Measurements from ENCODE around the gene SPTBN1. TPM values are rescaled to one million over a fixed set of nuclear protein-coding genes. Genes with fewer than 3 reads are reported as not detected.
A peak's percentile ranks its signal among the peaks of the same experiment; 100 is the strongest.

SPTBN1 gene
- total and polyA plus RNA-seq, 2 of the 4 experiments (the other 2 are of a cell fraction): 49.1 to 241 TPM

- no peaks in the 10 kb centered on the region for H3K27me3 ChIP-seq (ENCODE audit: control insufficient read depth, insufficient read depth, low read length)
- no peaks in the 10 kb centered on the region for H3K36me3 ChIP-seq (ENCODE audit: control insufficient read depth, insufficient read depth, low read length)
- no peaks in the 10 kb centered on the region for H3K9me3 ChIP-seq (ENCODE audit: control insufficient read depth, insufficient read depth, low read length)
- ChIA-PET POLR2A (ENCODE audit: unreplicated experiment) (no interaction called here), CTCF (interaction anchor here (1.0 kb wide), 1 partner anchor 594 kb away, joined by 3 read pairs; no protein-coding TSS in a partner anchor)
- BruUV-seq (replicated peaks): no TSS peak
- H2BK5ac ChIP-seq (ENCODE audit: low read depth, low read length, poor library complexity, severe bottlenecking): no peak overlapping the region
- dilution Hi-C loops (cut with HindIII; ENCODE audit: low sequenced_read_pairs, unreplicated experiment): no loop called here
- no peak overlapping the region for H3K4me3 ChIP-seq (ENCODE audit: insufficient read depth, low read depth, low read length)
- DNase-seq: peak; percentile 62
- H3K23ac ChIP-seq (ENCODE audit: low read depth, low read length): no peak overlapping the region
- H2BK120ac ChIP-seq (ENCODE audit: low read depth, low read length): no peak overlapping the region
- no peak overlapping the region for H4K91ac ChIP-seq (ENCODE audit: insufficient read depth, low read depth, low read length)
- TF ChIP-seq NFE2L2 (IDR thresholded peaks at IDR 0.05; ENCODE audit: low read depth, low read length) (0 out of 2 replicates have a peak, but pooled peaks have one; percentile 19), FOS (IDR thresholded peaks at IDR 0.05; ENCODE audit: low read depth, low read length) (0 out of 2 replicates have a peak, but pooled peaks have one; percentile 11), CEBPB (IDR thresholded peaks at IDR 0.05; ENCODE audit: low read depth, low read length) (peak; percentile 78; the same call in 1 of the 2 replicates), MAZ (IDR thresholded peaks at IDR 0.05; ENCODE audit: borderline replicate concordance, low read depth, low read length) (no peak), SMC3 (IDR thresholded peaks at IDR 0.05; ENCODE audit: low read depth, low read length) (no peak)
- no peak for ATAC-seq (ENCODE audit: low read depth)
- no peak overlapping the region for H4K8ac ChIP-seq (ENCODE audit: low read depth in 2 of 2, low read length in 2 of 2)
- H3K27ac ChIP-seq (ENCODE audit: insufficient read depth, low read length): no peak overlapping the region
- intact Hi-C loops (cut with micrococcal nuclease): loop anchor here (5.0 kb wide), 2 partner anchors 349 to 539 kb away; no protein-coding TSS in a partner anchor
- H3K14ac ChIP-seq (replicated peaks; ENCODE audit: low read depth, low read length): no peak overlapping the region
- no peak overlapping the region for H3K4ac ChIP-seq (ENCODE audit: low read depth, low read length)
- H2AK9ac ChIP-seq (replicated peaks; ENCODE audit: low read depth, low read length, poor library complexity): no peak overlapping the region
- in situ Hi-C loops (cut with MboI; ENCODE audit: low sequenced_read_pairs): loop anchor here (10.0 kb wide), 3 partner anchors 176 to 586 kb away; partner anchors contain the start of gene ACYP2
- H2AFZ ChIP-seq (replicated peaks; ENCODE audit: low read length, poor library complexity): no peak overlapping the region
- no peak overlapping the region for H4K5ac ChIP-seq (ENCODE audit: low read depth, low read length)
- no peak overlapping the region for H3K56ac ChIP-seq (ENCODE audit: extremely low read depth, insufficient read depth, low read length)
- H3K18ac ChIP-seq (ENCODE audit: low read depth, low read length): no peak overlapping the region
- no peak overlapping the region for H2AK5ac ChIP-seq (ENCODE audit: low read depth, low read length)
- H4K20me1 ChIP-seq (ENCODE audit: insufficient read depth, low read length): no peaks in the 10 kb centered on the region
- no peak overlapping the region for H2BK15ac ChIP-seq (ENCODE audit: low read depth, low read length)
- no peaks in the 10 kb centered on the region for H3K4me1 ChIP-seq (ENCODE audit: control insufficient read depth, insufficient read depth, low read length)
- WGBS, 2 experiments (ENCODE audit: extremely low coverage in 2 of 2, insufficient read length in 1 of 2): no CpG with 5 or more reads among the region's 2 CpGs
- H3K9me1 ChIP-seq (ENCODE audit: insufficient read depth, low read length): no peaks in the 10 kb centered on the region
- H2BK20ac ChIP-seq (ENCODE audit: low read depth, low read length): no peak overlapping the region
- H3K9ac ChIP-seq (ENCODE audit: low read depth, low read length): no peak overlapping the region
- no peaks in the 10 kb centered on the region for H3K79me1 ChIP-seq (ENCODE audit: low read depth in 1 of 2, low read length in 2 of 2)
- no peak overlapping the region for H3K4me2 ChIP-seq (ENCODE audit: low read depth, low read length)
Observed at GRCh38 chr2:54701029-54701428, 244.9 kb downstream of the SPTBN1 start.

All from IMR-90 (cell line).